ENCODE data around the gene PYCR2. TPM values are rescaled to one million over a fixed set of nuclear protein-coding genes. Genes with fewer than 3 reads are reported as not detected.

Gene PYCR2
- total RNA-seq, 2 experiments from 2014 or later = 24.1 to 26.2 TPM

- H3K36me3 ChIP-seq (ENCODE audit: insufficient read depth, low read length) = no peaks in the 10 kb centered on the region
- H3K4me1 ChIP-seq (ENCODE audit: insufficient read depth, low read length) = peaks cover 11% of the 10 kb centered on the region
- H3K9me3 ChIP-seq (ENCODE audit: control insufficient read depth in 1 of 2, insufficient read depth in 1 of 2, low read length in 2 of 2) = no peaks in the 10 kb centered on the region
- no peaks in the 10 kb centered on the region for H3K27me3 ChIP-seq (ENCODE audit: control insufficient read depth in 1 of 2, insufficient read depth in 2 of 2, low read length in 2 of 2)
- Mint-ChIP-seq H3K4me1 (ENCODE audit: low read depth) (peaks cover 12% of the 10 kb centered on the region), H3K27ac (no peak overlapping the region), H3K27me3 (peaks cover 3% of the 10 kb centered on the region), H3K9me3 (no peaks in the 10 kb centered on the region), H3K36me3 (ENCODE audit: low read depth) (no peaks in the 10 kb centered on the region), H3K4me3 (no peak overlapping the region)
- H3K27ac ChIP-seq (ENCODE audit: low read depth in 1 of 2, low read length in 2 of 2) = no peak overlapping the region
- intact Hi-C loops (cut with DNase I, micrococcal nuclease) = no loop called here
- ATAC-seq (ENCODE audit: poor library complexity) (no peak), DNase-seq (no peak)
- TF ChIP-seq, protein P1, sequence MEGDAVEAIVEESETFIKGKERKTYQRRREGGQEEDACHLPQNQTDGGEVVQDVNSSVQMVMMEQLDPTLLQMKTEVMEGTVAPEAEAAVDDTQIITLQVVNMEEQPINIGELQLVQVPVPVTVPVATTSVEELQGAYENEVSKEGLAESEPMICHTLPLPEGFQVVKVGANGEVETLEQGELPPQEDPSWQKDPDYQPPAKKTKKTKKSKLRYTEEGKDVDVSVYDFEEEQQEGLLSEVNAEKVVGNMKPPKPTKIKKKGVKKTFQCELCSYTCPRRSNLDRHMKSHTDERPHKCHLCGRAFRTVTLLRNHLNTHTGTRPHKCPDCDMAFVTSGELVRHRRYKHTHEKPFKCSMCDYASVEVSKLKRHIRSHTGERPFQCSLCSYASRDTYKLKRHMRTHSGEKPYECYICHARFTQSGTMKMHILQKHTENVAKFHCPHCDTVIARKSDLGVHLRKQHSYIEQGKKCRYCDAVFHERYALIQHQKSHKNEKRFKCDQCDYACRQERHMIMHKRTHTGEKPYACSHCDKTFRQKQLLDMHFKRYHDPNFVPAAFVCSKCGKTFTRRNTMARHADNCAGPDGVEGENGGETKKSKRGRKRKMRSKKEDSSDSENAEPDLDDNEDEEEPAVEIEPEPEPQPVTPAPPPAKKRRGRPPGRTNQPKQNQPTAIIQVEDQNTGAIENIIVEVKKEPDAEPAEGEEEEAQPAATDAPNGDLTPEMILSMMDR (IDR thresholded peaks at IDR 0.05) = no peak
- CTCF ChIA-PET = no interaction called here
- H3K4me3 ChIP-seq (ENCODE audit: low read length) = no peak overlapping the region
- POLR2A ChIA-PET = no interaction called here
Measured at GRCh38 chr1:225943582-225943981, 19.5 kb upstream of the PYCR2 start.

DNA sequence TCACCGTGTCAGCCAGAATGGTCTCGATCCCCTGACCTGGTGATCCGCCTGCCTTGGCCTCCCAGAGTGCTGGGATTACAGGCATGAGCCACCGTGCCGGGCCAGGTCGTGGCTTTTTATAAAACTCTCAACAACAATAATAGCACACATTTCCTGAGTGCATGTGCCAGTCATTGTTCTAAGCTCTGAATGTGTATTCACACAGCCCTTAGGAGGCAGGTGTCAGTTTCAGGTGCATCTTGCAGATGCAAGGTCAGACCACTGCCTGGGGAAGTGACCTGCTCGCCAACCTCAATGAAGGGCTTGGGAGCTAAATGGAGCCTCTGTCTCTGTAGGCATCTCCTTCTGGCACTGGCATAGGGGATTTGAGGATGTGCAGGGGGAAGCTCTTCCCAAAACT is 18.5 kb upstream of the PYCR2 start:
- intact Hi-C loops (cut with DNase I, micrococcal nuclease) = no loop called here
- CTCF ChIA-PET = no interaction called here
- no peaks in the 10 kb centered on the region for H3K9me3 ChIP-seq (ENCODE audit: control insufficient read depth in 1 of 2, insufficient read depth in 1 of 2, low read length in 2 of 2)
- H3K27me3 Mint-ChIP-seq = peaks cover 3% of the 10 kb centered on the region
- H3K27ac Mint-ChIP-seq = no peak overlapping the region
- no peaks in the 10 kb centered on the region for H3K36me3 Mint-ChIP-seq (ENCODE audit: low read depth)
- H3K4me1 Mint-ChIP-seq (ENCODE audit: low read depth) = peaks cover 12% of the 10 kb centered on the region
- no peaks in the 10 kb centered on the region for H3K36me3 ChIP-seq (ENCODE audit: insufficient read depth, low read length)
- H3K4me3 ChIP-seq (ENCODE audit: low read length) = no peak overlapping the region
- POLR2A ChIA-PET = no interaction called here
- H3K27me3 ChIP-seq (ENCODE audit: control insufficient read depth in 1 of 2, insufficient read depth in 2 of 2, low read length in 2 of 2) = no peaks in the 10 kb centered on the region
- peaks cover 11% of the 10 kb centered on the region for H3K4me1 ChIP-seq (ENCODE audit: insufficient read depth, low read length)
- TF ChIP-seq, protein P1 (IDR thresholded peaks at IDR 0.05) = no peak
- no peak for DNase-seq
- no peak overlapping the region for H3K4me3 Mint-ChIP-seq
- ATAC-seq (ENCODE audit: poor library complexity) = no peak
- H3K9me3 Mint-ChIP-seq = no peaks in the 10 kb centered on the region
- no peak overlapping the region for H3K27ac ChIP-seq (ENCODE audit: low read depth in 1 of 2, low read length in 2 of 2)

GRCh38 chr1:225941942-225942222 is 17.8 kb upstream of the PYCR2 start:
- H3K4me3 ChIP-seq (ENCODE audit: low read length) = no peak overlapping the region
- no peaks in the 10 kb centered on the region for H3K9me3 ChIP-seq (ENCODE audit: control insufficient read depth in 1 of 2, insufficient read depth in 1 of 2, low read length in 2 of 2)
- peaks cover 11% of the 10 kb centered on the region for H3K4me1 ChIP-seq (ENCODE audit: insufficient read depth, low read length)
- ChIA-PET CTCF (no interaction called here), POLR2A (interaction anchor here (0.6 to 0.8 kb wide), 2 partner anchors 165 to 1532 kb away, joined by 3 read pairs; partner anchors contain the start of gene SRP9)
- Mint-ChIP-seq H3K27ac (no peak overlapping the region), H3K27me3 (peaks cover 3% of the 10 kb centered on the region), H3K9me3 (no peaks in the 10 kb centered on the region), H3K4me1 (ENCODE audit: low read depth) (peaks cover 12% of the 10 kb centered on the region), H3K4me3 (no peak overlapping the region), H3K36me3 (ENCODE audit: low read depth) (no peaks in the 10 kb centered on the region)
- ATAC-seq (ENCODE audit: poor library complexity) (no peak), DNase-seq (no peak)
- intact Hi-C loops (cut with DNase I, micrococcal nuclease) = no loop called here
- H3K27ac ChIP-seq (ENCODE audit: low read depth in 1 of 2, low read length in 2 of 2) = no peak overlapping the region
- no peaks in the 10 kb centered on the region for H3K27me3 ChIP-seq (ENCODE audit: control insufficient read depth in 1 of 2, insufficient read depth in 2 of 2, low read length in 2 of 2)
- H3K36me3 ChIP-seq (ENCODE audit: insufficient read depth, low read length) = no peaks in the 10 kb centered on the region
- TF ChIP-seq, protein P1 (IDR thresholded peaks at IDR 0.05) = no peak
